COLO829 (cell line): ENCODE data around the gene PLIN5.

ENCODE experiments used
- DNase-seq: peaks from one replicate; pipeline ENCODE4 v3.0.0; 2012; ENCODE audit warnings: low spot score

Gene PLIN5, protein sequence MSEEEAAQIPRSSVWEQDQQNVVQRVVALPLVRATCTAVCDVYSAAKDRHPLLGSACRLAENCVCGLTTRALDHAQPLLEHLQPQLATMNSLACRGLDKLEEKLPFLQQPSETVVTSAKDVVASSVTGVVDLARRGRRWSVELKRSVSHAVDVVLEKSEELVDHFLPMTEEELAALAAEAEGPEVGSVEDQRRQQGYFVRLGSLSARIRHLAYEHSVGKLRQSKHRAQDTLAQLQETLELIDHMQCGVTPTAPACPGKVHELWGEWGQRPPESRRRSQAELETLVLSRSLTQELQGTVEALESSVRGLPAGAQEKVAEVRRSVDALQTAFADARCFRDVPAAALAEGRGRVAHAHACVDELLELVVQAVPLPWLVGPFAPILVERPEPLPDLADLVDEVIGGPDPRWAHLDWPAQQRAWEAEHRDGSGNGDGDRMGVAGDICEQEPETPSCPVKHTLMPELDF

DNA sequence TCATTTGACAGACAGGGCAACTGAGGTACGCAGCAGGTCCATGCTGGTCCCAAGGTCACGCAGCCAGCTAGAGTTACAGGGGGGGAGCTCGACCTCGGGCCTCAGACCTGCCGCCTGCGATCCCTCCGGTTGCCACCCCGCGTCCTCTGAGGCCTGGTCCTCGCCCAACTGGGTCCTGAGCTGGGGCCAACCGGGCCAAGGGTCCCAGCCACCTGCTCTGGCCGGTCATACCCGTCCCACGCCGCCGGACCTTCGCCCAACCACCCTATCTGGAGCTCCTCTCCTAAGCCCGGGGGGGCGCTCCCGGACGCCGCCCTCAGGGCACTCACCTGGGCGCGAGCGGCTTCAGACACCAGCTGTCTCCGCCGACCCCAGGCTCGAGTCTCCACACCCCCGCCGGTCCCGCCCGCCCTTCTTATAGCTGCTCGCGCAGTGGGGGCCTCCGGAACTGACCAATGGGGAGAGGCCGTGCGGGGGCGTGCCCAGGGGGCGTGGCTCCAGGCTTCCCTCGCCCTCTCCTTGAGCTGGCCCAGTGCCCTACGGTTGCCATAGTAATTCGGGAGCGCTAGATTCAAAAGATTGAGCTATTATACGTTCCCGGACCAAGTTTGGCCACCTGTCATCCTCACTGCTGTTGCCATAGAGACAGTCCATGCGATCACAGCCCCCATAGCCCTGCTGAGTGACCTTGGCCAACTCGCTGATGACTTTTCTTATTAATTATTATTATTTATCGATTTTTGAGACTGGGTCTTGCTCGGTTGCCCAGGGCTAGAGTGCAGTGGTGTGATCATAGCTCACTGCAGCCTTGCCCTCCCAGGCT is at the start of gene PLIN5:
Gene PLIN5 (minus strand): TSS at position 389 of the 823 bp plus-strand sequence. CDS start 1,150 bp downstream, outside the sequence.
- peak; percentile 92 for DNase-seq

DNA sequence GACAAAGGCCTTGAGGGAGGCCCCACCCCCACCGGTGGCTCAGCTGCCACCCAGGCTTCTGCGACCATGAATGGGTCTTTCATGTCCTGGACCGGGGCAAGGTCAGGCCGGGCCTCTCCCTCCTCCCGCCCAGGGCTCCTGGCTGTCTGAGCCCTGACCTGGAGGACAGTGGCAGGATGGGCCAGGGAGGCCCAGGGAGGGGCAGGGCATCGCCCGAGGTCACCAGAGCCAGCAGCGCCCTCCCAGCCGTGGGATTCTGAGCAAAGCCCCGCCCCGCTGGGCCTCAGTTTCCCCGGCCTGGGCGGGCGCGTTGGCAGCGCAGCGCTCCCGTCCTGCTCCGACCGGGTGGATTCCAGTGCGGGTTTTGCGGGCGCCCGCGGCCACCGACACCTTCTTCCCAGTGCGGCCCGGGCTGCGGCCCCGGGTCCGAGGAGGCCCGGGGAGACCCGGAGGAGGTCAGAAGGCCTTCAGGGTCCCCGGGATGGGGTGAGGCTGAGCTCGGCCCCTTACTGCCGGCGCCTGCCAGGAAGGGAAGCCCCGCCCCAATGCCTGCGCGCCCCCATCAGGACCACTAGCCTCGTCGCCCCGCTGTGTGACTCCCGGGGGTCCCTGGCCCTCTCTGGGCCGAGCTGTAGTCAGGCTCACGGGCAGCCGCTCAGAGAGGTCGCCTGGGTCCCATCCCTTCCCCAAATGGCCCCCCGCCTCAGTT is 49.1 kb upstream of the PLIN5 start:
- DNase-seq: no peak

DNA sequence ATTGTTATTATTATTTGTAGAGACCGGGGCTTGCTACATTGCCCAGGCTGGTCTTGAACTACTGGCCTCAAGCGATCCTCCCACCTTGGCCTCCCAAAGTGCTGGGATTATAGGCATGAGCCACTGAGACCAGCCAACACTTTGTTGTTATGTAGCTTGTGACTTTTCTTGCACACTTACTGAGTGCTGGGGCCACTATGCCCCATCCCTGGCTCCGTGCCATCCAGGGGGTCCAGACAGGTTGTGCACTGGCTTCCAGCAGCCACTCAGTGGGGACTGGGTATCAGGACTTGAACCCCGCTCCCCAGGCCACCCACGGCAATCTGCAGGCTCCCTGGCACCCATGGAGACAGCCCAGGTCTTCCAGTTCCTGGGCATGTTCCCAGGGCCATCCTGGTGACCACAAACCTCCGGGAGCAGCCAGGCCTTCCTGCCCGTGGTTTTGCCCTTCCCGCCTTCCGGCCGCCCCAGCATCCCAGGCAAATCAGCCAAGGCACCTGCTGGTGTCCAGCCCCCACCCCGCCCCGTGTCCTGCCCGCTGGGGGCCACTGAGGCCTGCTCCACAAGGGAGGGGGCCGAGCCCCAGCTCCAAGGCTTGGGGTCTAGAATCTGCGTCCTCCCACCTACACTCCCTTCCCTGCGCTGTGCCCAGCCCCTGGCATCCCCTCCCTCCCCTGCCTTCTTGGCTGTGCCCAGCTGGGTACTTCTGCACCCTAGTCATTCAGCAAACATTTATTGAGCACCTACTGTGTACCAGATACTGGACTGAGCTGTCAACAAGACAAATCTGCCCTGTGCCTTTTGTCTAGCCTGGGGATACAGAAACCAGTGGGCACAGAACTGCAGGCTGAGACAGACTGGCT is 48.2 kb upstream of the PLIN5 start:
- DNase-seq: no peak

DNA sequence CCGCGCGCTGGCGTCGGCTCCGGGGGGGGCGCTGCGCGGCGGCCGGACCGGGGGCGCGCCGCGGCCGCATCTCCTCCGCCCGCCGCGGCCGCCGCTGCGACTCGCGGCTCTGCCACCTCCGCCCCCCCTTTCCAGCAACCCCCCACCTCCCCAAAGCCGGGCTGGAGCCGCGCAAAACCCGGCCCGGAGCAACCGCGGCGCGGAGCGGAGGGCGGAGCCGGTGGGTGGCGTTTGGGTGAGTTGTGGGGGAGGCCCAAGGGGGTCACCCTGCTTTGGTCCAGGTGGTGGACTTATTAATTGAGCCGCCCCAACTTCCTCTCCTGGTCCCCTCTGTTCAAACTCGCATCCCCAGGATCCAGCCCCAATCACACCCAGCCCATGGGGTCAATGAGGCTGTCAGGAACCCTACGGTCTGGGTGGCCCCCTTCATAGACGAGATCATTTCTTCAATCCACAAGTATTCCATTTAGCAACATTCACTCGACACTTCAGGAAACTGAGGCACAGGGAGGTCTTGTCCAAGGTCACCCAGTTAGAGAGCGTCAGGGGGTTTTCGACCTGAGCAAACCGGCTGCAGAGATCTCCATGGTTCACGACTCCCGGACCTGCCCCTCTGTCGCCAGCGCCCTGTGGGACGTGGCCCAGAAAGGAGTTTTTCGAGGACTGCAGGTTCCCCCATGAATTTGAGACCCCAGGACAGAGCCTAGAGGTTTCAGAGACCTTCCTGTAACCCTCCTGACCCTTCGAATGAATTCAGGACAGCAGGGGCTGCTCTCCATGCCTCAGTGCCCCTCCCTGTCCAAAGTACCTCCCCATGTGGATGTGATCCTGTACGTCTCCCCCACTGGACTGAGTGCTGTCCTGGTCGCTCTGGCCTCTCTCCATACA is 46.9 kb upstream of the PLIN5 start:
- no peak for DNase-seq

DNA sequence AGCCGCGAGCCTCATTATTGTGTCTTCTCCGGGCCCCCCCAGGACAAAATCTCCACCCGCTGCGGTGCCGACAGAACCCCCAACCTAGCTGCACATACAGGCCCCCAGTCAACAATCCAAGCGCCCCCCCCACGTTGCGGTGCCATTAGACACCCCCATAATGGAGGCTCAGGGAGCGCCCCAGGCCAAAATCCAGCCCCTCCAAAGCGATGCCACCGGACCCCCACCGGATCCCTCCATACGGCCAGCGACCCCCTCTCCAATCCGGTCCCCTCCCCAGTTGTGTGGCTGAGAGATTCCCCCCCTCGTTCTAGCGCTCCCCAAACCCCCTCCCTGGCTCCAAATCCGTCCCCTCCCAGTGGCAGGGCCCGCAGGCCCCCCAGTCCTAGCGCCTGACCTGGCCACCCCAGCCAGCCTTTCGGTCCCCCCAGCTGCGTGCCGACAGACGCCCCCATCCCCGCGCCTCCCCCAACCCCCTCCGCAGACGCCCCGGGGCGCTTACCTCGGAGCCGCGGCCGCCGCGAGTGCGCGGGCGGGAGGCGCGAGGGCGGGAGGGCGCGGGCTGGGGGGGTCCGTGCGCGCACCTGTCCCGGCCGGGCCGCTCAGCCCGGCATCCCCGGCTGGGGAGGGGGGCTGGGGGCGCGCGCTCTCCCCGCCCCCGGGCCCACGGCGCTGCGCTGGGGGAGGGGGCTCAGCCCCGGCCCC is 46.1 kb upstream of the PLIN5 start:
- no peak for DNase-seq

DNA sequence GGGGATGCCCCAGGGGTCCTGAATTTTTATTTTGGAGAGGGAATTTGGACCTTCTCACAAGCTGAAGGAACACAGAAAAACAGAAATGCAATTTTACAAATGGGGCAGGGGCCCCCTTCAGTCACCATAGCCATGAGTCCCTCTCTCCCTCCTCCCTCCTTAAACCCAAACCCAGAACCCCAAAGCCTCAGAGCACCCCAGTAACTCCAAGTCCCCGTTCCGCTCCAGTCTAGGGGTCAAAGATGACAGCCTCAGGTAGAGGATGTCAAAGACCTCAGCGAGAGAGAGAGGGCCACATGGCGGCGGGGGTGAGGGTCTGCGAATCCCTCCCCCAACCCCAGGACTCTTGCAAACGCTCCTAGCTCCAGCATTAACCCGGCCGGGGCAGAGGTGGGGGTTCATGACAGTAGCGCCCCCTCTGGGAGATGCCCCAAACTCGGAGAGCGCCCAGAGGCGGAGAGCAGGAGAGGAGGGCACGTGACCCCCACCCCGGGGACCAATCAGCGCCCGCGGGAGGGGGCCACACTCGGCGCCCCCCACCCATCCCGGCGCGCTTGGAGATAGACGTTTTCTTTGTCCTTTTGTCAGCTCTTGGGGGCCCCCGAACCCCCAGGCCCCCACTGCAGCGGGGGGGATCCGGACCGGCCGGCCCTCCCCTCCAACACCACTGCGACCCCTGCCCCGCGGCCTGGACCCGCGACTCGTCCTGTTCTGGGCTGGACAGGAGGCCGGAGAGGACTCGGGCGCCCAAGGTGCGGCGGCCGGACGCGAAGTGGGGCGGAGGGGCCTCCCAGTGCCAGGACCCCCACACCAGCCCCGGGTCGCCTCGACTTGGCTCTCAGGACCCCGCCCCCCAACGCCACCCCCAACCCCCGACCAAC is 45.2 kb upstream of the PLIN5 start:
- DNase-seq: no peak

DNA sequence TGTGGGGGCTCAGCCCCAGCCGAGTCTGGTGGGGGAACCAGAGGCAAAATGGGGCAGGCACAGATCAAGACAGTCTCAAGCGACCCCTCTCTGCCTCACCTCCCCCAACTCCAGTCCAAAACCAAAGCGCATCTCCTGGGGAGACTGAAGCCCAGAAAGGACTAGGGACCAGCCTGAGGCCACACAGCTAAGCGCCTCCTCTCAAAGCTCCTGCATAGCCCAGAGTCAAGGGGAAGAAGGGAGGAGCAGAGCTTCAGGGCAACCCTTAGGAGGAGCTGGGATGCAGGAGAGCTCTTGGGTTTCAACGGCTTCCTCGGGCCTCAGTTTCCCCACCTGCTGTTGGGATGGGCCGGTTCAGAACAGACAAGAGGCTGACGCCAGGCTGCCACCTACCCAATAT is 44.4 kb upstream of the PLIN5 start:
- DNase-seq: no peak

DNA sequence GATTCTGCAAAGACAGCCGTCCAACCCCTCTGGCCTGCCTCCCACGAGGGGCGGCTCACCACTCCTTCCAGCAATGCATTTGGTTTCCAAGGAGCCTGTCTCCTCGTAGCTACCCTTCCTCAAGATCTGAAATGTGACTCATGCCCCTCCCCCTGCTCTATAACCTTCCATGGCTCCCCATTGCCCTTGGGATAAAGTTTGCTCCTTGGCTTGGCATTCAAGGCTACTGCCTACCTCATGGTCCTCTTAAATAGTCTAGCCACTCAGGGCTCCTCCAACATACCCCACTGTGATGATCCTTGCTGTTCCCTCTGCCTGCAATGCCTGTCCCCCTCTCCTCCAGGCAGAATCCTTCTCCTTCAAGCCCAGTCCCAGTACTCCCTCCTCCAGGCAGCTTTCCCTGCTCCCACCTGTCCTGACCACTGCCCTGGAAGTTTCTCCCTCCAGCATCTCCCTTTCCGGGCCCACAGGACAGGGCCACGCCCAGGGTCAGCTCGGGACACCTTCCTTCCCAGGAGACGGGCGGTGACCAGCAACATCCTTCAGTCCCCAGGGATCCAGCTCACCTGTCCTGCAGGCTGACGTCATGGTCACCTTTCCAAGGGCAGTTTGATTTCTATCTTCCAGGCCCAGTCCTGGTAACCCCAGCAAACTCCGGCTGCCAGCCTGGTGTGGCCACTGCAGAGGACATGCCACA is 43.7 kb upstream of the PLIN5 start:
- DNase-seq: no peak

DNA sequence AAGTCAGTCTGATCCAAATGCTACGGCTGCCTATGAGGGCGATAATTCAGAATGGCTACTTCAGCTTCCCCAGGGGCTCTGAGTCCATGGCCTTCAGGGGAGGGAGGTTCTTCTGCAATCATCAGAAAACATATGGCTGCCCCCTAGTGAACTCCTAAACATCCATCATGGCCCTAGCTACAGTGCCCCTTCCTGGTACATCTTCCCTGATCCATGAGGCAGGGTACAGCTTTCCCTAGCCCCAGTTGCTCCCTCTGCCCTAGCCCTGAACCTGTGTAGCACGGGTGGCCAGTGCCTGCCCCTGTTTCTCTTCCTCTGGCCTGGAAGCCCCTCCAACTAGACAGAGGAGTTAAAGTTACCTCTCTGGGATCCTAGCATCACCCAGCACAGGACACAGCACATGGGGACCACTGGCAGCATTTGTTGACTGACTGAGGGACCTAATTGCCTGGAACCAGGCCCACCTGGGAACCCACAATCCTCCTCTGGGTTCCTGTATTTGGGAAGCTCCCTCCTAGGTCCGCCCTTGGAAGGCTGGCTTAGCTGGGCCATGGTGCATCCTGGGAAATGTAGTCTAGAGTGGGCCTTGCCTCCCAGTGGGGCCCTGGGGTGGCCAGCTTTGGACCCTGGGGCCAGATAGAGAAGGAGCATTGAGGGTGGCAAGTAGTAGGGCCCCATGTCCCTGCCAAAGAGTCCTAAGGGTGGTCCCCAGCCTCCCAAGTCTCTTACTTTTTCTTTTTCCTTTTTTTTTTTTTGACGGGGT is 42.2 kb upstream of the PLIN5 start:
- DNase-seq: peak; percentile 60

DNA sequence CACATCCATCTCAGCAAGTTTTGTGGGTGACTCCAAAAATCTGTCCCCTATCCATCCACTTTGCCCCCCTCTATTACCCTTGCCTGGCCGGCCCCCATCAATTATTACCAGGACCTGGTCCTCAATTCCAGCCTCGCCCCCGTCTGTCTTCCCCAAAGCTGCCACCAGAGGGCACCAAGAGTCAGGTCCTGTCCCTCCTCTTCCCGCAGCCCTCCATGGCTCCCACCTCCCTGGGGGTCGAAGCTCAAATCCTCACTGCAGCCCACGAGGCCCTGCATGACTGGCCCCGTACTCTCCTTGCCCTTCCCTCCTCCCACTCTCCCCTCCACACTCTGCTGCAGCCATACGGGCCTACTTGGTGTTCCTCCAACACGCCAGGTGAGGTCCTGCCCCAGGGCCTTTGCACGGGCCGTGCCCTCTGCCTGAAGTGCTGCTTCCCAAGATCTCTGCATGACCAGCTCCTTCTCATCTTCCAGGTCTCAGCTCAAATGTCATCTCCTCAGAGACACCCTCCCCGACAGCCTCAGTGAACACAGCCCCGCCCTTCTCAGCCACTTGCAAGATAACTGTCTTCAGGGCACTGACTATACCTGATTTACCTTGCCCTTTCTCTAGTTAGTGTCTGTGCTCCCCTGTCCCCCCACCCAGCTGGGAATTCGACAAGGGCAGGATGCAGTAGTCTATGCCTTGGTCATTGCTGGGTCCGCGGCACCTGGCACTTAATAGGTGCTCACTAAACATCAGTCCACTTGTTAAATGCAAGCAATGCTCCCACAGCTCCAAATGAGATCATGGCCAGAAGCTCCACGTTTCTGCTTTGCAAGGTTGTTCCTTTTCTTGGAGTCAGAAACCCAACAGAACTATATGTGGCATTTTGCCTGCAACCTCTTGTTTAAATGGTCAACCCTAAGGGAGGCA is 41.3 kb upstream of the PLIN5 start:
- no peak for DNase-seq

DNA sequence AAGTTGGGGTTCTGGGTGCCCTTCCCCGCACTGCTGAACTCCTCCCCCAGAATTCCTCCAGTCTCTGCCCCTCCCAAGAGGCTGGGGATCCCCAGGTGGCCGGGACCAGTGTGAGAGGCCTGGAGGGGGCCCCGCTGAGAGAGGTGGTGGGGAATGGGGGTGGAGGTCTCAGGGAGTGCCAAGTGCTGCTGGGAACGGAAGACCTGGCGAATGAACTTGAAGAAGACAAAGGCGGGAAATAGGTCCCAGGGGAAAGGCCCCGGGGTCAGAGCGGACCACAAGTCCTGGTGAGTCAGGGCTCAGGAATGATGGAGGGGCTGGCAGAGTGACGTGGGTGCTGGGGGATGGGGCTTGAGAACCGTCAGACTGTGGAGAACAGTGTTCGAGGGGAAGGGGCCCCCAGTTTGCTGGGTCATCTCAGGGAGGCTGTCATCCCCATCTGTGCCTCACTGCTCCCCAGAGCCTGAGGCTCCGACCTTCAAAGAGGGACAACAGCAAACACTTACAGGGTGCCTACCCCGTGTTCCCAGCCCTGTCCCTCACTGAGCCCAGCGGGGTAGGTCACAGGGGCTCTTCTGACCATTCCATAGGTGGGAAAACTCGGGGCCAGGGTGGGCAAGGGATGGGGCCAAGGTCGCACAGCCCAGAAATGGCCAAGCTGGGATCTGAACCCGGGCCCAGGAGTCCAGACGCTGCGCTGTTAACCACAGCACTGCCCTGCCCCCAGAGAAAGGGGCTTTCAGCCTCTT is 40.4 kb upstream of the PLIN5 start:
- peak; percentile 98 for DNase-seq

DNA sequence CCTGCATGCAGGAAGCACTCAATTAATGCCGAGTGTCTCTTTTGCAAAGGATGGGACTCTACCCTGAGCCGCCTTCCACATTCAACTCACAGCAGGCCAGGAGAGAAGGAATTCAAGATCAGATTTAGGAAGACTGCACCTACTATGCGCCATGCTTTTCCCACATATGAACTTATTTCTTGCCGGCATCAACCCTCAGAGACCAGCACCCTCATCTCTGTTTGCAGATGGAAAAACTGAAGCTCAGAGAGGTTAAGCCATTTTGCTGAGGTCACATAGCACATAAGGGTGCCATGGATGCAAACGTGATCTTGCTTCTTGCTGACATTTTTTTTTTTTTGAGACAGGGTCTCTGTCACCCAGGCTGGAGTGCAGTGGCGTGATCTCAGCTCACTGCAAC is 38.7 kb upstream of the PLIN5 start:
- no peak for DNase-seq

DNA sequence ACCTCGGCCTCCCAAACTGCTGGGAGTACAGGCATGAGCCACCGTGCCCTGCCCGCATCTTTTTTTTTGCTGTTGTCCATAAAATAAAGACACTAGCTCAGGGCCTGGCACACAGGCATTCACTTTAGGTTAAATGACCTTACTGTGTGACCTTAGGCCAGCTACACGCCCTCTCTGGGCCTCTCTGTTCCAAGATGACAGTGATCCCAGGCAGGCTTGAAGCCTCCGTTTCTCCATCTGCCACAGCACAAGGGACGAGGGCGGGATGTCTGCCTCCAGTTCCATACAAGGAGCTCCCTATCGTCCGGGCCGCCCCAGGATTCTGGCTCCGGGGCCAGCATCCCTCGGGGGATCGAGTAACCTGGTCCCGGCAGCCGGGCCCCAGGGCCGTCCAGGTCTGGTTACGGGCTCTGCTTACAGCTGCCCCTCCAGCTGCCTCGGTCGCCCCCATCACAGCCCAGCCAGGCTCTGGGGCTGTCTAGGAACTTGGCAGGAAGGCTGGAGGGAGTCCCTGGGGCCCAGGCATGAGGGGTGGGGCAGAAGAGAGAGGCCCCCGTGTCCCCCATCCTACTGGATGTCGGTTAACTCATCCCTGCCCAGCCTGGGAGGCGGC is 36.4 kb upstream of the PLIN5 start:
- no peak for DNase-seq

DNA sequence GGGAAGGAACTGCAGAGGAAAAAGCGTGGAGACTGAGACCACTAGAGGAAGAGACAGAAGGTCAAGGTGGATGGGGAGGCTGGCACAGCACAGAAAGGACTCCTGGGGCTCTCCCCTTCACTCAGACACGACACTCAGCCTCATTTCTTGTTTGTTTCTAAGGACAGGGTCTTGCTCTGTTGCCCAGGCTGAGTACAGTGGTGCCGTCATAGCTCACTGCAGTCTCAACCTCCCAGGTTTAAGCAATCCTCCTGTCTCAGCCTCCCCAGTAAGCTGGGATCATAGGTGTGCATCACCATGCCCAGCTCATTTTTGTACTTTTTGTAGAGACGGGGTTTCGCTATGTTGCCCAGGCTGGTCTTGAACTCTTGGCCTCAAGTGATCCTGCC is 35.9 kb upstream of the PLIN5 start:
- DNase-seq: no peak

DNA sequence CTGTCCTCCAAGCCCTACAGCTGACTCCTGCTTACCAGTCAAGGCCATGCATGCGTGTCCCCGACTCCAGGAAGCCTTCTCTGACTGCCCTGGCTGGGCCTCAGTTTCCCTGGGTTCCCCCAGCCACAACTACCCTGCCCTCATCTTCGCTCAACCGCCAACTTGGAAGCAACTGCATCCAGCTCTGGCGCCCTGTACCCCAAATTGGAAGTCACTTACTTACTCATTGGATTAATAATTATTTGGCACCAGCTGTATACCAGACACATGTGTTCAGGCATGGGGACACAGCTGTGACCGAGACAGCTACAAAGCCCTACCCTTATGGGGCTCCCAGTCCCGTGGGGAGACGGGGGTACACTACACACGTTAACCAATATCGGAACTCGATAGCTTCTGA is 35.4 kb upstream of the PLIN5 start:
- DNase-seq: no peak
